HG03558 (cell line): Measurements from ENCODE around the gene ENPP5.
A peak's percentile ranks its signal among the peaks of the same experiment; 100 is the strongest.

Experiments
- ATAC-seq: cut with Tn5 transposase; IDR thresholded peaks from one replicate; pipeline ENCODE4 v1.9.1; 2021; ENCODE audit warnings: moderate number of reproducible peaks; ENCODE audit not compliant: unreplicated experiment; ENCODE audit errors: extremely low read depth

Gene ENPP5

DNA sequence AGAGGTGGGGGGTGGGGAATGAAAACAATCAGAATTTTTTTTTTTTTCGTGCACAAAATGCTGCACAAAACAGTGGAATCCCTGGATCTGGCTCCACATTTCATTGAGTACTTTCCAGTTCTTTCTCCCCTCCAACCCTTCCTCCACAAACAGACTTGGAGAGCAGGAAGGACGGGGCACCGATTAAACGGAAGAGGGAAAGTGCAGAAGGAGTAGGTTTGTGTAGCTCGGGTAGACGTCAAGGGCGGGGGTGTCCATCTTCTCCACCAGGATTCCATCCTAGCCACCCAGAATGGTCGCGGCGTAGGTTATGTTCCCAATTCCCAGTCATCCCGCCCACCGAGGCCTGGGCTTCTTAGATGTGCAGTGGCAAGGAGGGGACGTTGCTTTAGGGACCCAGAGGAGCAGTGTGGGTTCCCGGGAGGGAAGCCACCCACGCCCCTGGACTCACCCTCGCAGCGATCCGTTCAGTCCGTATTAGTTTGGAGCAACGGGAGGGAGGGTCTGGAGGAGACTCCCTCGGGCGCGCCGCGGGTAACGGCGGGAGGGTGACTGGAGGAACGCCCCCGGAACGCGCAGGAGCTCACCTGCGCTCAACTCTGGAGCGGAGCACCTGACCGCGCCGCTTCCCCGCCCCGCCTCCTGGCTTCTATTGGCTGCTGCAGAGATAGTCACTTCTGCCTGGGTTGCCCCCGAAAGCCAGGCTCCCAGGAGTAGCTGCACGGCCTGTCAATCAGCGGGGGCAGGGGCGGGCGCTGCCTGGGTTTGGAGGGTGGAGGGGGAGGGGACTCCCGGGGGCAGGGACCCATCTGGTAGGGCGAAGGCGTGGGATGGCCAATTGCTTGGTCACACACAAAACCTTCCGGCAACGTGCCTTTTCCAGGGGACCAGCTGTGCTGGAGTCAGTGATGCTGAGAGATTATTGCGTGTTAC lies at the start of gene ENPP5:
Gene ENPP5 (minus strand): TSS at position 624 of the 933 bp plus-strand sequence. CDS start 2,718 bp downstream, outside the sequence.
- peak; percentile 65 for ATAC-seq

- no peak for ATAC-seq
Observed at GRCh38 chr6:46219661-46220060, 48.9 kb upstream of the ENPP5 start.

GRCh38 chr6:46218457-46218856 lies 47.7 kb upstream of the ENPP5 start:
- ATAC-seq: no peak

DNA sequence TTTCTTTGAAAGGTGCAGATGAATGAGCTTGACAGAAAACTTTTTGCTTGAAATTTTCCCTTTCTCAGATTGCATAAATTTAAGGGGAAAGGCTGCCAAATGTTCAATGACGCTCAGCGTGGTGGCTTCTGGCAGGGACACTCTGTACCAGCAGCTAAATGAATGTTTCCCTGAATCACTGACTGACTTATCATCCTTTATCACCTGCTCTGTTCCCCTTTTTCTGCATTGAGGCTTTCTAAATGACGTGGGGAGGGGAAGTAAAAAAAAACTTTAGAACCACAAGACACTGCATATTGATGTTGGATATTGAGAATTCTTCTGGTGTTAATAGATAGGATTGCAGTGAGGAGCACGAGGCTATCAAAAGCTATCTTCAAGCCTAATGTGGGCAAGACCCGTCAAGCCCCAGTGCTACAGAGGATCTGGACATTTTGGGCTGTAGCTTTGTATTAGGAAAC lies 46.9 kb upstream of the ENPP5 start:
- peak; percentile 50 for ATAC-seq

DNA sequence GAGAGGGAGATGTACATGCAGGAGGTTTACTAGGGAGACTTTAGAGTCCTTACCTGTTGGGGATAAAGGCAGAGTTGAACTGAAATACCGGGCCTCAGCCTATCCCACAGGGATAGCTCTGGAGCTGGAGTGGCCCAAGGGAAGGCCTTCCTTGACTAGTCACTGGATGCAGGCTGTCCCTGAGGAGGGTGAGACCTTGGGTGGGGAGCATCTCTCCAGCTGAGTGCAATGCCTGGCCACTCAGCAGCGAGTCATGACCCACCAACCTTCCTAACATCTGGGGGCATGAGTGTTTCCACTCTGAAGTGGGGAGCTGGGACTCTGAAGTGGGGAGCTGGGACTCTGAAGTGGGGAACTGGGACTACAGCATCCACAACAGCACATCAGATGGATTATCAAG lies 46.1 kb upstream of the ENPP5 start:
- no peak for ATAC-seq

DNA sequence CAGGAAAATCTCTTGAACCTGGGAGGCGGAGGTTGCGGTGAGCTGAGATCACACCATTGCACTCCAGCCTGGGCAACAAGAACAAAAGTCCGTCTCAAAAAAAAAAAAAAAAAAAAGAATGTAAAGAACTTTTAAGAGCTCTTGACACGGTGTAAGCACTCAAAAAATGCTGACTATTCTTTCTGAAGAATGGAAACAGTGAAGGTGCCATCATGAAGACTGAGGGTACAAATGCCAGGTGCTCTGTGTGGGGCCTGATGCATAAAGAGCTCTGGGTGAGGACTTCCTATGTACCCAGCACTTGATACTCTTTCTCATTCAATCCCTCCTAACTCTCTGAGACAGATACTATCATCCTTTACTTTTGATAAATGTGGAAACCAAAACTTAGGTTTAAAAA lies 45.0 kb upstream of the ENPP5 start:
- no peak for ATAC-seq

DNA sequence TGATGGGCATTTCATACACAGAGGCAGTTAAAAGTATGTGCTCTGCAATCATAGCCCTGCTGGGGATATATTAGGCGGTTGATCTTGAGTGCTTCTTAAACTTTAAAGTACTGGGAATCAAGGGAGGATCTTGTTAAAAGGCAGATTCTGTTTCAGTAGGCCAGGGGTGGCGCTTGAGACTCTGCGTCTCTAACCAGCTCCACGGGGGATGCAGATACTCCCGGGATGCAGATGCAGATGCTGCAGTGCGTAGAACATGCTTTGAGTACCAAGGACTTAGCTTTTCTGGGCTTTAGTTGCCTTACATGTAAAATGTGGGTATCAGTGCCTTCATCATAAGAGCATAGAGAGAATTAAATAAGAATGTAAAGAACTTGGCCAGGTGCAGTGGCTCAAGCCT lies 44.4 kb upstream of the ENPP5 start:
- no peak for ATAC-seq

DNA sequence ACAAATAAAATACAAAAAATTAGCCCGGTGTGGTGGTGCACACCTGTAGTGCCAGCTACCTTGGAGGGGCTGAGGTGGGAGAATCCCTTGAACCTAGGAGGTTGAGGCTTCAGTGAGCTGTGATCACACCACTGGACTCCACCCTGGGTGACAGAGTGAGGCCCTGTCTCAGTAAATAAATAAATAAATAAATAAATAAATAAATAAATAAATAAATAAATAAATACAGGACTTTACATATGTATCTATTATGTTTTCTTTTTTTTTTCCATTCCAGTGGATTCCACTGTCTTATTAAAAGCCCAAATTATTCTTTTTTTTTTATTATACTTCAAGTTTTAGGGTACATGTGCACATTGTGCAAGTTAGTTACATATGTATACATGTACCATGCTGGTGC lies 41.1 kb upstream of the ENPP5 start:
- no peak for ATAC-seq

GRCh38 chr6:46210294-46210693 lies 39.5 kb upstream of the ENPP5 start:
- no peak for ATAC-seq

GRCh38 chr6:46208303-46208702 lies 37.5 kb upstream of the ENPP5 start:
- ATAC-seq: no peak

- ATAC-seq: no peak
Observed at GRCh38 chr6:46207174-46207573, 36.4 kb upstream of the ENPP5 start.

GRCh38 chr6:46204880-46205650 lies 34.3 kb upstream of the ENPP5 start:
- no peak for ATAC-seq

DNA sequence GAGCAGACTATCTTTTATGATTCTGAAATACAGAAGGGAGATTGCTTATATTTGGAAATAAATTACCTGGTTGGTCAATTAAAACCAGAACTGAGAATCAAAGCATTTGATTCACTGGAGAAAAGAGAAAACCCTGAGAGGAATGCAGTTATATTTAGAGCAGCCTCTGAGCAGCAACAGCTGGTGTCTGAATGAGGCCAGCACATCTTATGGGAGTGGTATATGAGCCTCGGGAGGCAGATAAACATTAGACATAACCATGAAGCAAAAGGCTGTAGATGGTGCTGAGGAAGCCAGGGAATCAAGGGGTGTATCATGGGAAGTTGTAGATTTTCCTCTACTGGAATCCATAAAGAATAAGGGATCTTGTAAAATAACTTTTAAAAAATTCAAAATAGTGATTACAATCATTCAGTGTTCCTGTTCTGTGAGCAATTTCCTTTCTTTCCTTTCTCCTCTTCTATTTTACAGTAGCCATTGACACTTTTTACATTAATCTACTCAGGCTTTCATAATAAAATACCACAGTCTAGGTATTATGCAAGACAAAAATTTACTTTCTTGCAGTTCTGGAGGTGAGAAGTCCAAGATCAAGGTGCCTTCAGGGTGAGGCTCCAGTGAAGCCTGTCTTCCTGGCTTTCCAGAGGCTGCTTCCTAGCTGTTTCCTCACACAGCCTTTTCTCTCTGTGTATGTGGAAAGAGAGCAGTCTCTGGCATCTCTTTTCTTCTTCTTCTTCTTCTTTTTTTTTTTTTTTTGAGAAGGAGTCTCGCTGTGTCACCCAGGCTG lies 32.8 kb upstream of the ENPP5 start:
- ATAC-seq: no peak

- no peak for ATAC-seq
Observed at GRCh38 chr6:46201702-46202101, 30.9 kb upstream of the ENPP5 start.

DNA sequence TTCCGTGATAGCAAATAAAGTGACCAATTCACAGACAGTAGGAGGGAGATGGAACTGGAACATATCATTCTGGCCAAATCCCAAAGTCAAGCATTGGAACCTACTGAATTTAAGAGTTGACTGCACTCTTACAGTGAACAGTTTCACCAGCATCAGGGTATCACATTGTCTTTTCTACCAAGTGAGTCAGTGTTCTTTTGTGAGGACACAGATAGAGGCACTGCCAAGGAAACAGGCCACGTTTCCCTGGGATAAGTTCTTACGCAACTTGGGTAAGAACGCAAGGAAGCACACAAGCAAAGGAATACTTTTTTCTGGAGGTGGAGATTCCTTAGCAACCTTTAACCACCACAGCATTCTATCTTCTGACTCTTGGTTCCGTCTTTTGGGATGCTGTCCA lies 28.6 kb upstream of the ENPP5 start:
- no peak for ATAC-seq

- no peak for ATAC-seq
Observed at GRCh38 chr6:46191961-46192360, 21.2 kb upstream of the ENPP5 start.

- no peak for ATAC-seq
Observed at GRCh38 chr6:46190889-46191288, 20.1 kb upstream of the ENPP5 start.

DNA sequence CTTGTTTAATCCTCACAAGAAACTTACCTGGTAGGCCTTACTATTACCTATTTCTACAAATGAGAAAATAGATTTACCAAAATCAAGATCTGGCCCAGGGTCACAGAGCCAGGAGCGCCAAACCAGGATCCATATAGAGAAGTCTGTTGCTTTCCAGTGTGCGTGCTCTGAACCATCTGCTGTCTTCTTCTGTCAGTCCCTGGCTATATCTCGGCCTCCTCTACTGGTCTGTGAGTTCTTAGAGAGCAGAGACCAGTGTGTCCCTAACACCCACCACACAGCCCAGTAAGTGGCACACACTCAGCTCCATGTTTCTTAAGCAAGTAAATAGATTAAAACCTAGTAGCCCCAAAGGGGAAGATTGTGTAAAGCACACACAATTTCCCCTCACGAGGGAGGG lies 18.9 kb upstream of the ENPP5 start:
- no peak for ATAC-seq

DNA sequence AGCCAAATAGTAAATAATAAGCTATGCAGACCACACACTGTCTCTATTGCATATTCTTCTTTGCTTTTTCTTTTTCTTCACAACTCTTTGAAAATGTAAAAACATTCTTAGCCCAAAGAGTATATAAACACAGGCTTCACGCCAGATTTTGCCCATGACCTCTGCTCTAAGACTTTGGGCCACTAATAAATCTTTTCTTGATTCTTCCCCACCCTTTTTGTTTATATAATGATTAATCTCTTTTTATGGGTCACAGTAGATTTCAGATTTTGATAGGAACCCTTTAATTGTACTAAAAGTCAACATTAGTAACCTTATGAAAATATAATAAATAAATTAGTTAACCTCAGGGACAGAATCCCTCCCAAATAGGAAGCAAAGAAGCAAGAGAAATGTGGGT lies 15.8 kb upstream of the ENPP5 start:
- no peak for ATAC-seq

DNA sequence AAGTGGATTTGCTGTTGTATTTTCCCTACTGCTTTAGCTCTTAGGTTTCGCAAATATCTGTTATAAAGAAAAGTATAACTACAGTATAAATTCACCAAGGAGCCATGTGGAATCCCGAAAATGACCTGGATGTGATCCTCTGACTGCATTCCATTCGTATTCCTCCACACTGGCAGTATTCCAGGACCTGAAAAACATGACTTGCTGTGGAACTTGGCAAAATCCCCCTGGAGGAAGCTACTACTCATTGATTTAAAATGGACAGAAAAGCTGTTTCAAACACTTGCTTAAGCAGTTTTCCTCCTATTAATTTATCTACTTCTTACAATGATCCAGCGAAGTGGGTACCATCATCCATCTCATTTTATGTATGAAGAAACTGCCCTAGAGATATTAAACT lies 13.3 kb upstream of the ENPP5 start:
- ATAC-seq: no peak

- no peak for ATAC-seq
Observed at GRCh38 chr6:46175976-46176375, 5.2 kb upstream of the ENPP5 start.
